CD4-positive, alpha-beta T cell treated with Interleukin-2 at 100 ng/mL for 4 hours (primary cell): ENCODE measurements around the gene CELA2A.
"Not testable (repeated sequence)": the region's sequence is repeated elsewhere in the genome, so short reads cannot be mapped to it uniquely, and the experiment has no call there.

Experiments
- DNase-seq: peaks from one replicate; pipeline ENCODE4 v3.0.0-alpha.2; 2020; ENCODE audit warnings: low spot score

Gene CELA2A

DNA sequence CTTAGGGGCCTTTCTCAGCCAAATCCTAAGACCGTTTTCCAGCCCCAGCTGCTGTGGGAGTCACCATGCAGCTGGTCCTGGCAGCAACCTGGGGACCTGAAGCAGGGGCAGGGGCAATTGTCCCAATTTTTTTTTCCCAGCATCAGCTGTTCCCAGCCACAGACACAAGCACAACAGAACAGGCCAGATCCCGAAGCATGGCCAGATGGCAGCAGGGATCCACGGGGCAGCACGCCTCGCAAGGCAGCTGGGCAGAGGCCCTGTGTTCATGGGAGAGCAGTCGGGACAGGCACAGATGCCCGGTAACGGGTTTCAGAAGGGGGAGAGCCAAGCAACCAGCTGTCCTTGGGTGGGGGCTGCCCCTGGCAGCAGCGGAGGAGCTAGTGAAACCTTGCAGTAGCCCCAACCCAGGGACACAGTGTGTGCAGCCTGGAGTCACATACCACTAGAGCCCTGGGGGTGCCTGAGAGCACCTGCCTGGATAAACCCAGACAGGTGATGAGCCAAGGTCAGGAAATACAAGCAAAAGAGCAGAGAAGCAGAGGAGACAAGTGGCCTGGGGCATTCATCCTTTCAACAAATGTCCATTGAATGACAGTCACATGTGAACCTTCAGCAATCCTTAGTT is 13.4 kb downstream of the CELA2A start:
- DNase-seq: not testable (repeated sequence)

GRCh38 chr1:15471067-15471466 is 14.5 kb downstream of the CELA2A start:
- DNase-seq: not testable (repeated sequence)

- not testable (repeated sequence) for DNase-seq
These were observed 15.2 kb downstream of the CELA2A start for GRCh38 chr1:15471723-15472122.

- DNase-seq: no peak
These were observed 16.1 kb downstream of the CELA2A start for GRCh38 chr1:15472587-15472986.

- DNase-seq: no peak
These were observed 19.3 kb downstream of the CELA2A start, which contains the start of gene CELA2B for GRCh38 chr1:15475752-15476314. TSS of gene CELA2B (plus strand) at chr1:15476104. CDS start at chr1:15476126, 22 bp downstream.

DNA sequence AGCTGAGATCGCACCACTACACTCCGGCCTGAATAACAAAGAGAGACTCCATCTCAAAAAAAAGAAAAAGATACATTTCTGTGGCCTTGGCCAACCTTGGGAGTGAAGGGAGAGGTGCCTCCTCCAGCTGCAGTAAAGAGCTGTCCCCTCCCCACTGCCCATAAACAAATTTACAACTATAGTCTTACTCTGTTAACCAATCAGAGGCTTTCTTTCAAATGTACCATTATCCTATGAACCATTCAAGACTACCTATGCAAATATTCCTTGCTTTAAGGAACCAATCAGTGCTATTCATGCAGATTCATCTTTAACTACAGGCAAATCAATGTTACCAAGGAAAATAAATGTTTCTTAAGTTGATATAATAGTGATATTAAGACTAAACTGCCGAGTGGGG is 20.4 kb downstream of the CELA2A start:
- no peak for DNase-seq

DNA sequence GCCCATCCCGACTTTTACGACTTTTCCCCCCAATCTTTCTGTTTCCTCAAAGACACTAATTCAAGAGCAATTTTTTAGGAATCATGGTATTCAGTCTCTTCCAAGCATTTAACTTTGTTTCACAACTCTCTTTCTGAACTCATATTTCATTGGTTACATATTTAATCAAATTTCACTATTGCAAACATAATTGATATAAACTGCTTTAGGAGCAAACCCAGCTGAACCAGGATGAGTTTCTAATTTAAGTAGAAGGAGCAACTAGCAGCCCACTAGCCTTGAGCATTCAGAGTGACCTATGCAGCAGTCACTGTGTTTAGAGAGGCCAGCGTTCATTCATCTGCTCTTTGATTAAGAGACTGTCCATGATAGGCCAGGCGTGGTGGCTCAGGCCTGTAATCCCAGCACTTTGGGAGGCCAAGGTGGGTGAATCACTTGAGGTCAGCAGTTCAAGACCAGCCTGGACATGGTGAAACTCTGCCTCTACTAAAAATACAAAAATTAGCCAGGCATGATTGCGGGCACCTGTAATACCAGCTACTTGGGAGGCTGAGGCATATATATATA is 21.2 kb downstream of the CELA2A start:
- no peak for DNase-seq

- no peak for DNase-seq
These were observed 23.3 kb downstream of the CELA2A start for GRCh38 chr1:15479654-15480347.

GRCh38 chr1:15482455-15482854 is 25.9 kb downstream of the CELA2A start:
- DNase-seq: not testable (repeated sequence)

DNA sequence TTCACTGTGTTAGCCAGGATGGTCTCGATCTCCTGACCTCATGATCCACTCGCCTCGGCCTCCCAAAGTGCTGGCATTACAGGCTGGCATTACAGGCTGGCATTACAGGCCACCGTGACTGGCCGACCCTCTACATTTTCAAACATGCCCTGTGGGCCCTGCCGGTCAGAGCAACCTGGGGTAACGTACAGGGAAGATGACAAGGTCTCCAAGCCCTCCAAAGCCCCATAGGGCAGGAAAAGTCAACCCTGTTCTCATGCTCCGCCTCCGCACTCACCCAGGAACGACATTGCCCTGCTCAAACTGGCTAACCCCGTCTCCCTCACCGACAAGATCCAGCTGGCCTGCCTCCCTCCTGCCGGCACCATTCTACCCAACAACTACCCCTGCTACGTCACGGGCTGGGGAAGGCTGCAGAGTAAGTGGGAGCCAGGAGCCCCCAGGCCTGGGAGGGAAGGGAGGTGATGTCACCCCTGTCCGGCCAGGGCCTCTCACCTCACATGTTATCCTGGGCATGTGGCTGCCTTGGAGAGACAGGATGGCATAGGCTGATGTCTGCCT is 26.5 kb downstream of the CELA2A start:
- not testable (repeated sequence) for DNase-seq

DNA sequence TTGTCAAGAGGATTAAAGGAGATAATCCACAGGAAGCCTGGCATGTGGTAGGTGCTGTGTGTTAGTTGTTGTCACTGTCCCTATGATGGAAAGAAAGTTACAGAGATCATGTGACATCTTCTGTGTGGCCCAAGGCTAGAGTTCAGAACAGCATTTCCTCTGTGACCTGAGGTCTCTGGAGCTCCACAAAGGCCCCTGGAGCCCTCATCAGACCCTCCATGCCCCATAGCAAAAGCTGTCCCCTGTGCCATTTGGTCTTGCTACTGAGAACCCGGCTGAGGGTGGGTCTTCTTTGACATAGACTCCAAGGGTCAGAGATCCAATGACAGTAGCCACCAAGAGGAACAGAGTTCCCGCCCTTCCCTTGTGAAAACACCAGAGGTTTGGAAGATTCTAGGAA is 27.4 kb downstream of the CELA2A start:
- DNase-seq: no peak

- not testable (repeated sequence) for DNase-seq
These were observed 27.9 kb downstream of the CELA2A start for GRCh38 chr1:15484443-15484842.

GRCh38 chr1:15485636-15486035 is 29.1 kb downstream of the CELA2A start:
- DNase-seq: no peak

- not testable (repeated sequence) for DNase-seq
These were observed 30.5 kb downstream of the CELA2A start for GRCh38 chr1:15486844-15487610.

- no peak for DNase-seq
These were observed 31.8 kb downstream of the CELA2A start for GRCh38 chr1:15488371-15488770.

- DNase-seq: no peak
These were observed 32.7 kb downstream of the CELA2A start for GRCh38 chr1:15489052-15489736.

DNA sequence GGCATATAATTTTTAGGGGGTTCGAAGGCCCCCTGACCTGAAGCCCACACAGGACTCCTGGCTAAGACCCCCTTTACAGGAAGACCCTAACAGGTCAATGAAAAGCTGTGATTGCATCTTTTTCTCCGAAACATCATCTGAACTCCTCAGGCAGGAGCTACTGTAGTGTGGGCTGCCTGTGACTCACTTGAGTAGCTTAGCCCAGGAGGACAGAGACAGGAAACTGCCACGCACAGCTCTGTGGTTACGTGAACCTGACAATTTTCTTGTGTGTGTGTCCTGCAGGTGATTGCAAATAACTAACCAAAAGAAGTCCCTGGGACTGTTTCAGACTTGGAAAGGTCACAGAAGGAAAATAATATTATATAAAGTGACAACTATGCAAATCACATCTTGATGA is 34.5 kb downstream of the CELA2A start:
- peak; percentile 1 for DNase-seq

GRCh38 chr1:15492596-15492995 is 36.1 kb downstream of the CELA2A start:
- DNase-seq: no peak

DNA sequence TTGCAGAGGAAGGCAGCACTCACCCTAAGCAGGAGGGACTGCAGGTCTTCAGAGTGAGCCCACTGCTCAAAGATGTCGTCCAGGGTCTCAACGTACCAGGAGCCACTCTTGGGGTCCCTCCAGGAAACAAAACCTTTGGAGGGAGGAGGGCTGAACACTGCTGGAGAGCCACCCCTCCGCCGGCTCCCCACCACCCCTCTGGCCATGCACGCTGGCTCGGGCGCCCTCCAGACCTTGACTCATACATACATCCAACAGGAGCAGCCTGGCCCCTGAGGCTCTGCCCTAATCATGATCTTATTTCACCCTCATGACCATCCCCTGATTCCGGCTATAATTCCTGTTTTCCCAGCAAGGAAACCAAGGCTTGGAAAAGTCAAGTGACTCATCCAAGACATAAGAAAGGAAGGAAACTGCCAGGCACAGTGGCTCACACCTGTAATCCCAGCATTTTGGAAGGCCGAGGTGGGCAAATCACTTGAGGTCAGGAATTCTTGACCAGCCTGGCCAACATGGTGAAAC is 37.4 kb downstream of the CELA2A start:
- no peak for DNase-seq

DNA sequence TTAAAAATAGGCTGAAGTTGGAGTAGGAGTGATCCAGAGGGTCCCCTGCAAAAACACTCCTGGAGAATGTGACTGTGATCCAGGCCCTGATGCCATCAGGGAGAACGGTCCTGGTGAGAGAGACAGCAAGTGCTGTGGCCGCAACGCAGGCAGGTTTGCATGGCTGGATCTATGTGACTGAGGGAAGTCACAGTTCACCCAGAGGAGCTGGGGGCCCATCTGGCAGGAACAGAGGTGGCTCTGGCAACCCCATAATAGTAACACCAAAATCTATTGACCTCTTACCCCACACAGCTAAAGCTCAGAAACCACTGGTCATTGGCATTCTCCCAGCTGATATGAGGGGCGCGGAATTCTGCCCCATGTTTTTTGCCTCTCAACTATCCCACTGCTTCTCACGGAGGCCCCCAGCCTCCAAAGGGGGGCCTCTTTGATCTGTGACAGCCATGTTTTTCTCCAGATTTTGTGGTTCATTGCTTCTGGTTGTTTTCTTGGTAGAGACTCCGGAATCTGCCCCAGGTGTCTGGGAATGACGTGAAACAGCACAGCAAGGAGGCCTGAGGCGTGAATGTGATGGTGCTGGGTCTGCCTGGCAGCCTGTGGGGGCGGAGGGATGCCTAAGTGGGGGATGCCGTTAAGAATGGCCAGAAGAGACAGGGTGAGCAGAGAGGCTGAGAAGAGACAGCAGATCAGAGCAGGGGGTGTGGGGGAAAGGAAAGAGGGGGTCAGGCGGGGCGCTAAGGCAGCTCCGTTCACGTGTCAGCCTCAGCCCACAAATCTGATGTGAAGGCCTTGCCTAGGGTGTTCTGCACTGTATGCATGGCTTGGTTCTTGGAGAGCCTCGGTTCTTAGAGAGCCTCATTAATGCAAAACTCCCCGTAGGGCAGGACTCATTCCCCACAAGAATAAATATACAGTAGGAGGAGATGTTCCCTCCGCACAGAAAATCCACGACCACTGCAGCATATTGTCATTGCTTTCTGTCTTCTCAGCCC is 43.9 kb downstream of the CELA2A start:
- no peak for DNase-seq
